Astrocyte of the spinal cord (primary cell): Measurements from ENCODE around the gene ZNF304.

ENCODE experiments used
- DNase-seq: peaks from one replicate; pipeline ENCODE4 v3.0.0; 2011; ENCODE audit warnings: low read depth, low spot score
- H3K4me3 ChIP-seq: 2 replicates; pipeline ENCODE4 v1.5.1; 2011; ENCODE audit warnings: low read depth, mild to moderate bottlenecking, low read length, moderate library complexity
- CTCF ChIP-seq: IDR thresholded peaks from 2 replicates; pipeline ENCODE4 v1.5.1; 2012; ENCODE audit warnings: low read depth, mild to moderate bottlenecking, low read length, inconsistent platforms
- in situ Hi-C: cut with HindIII; loops from 2 replicates; pipeline ENCODE4 v1.10.0; 2017; ENCODE audit warnings: low sequenced_read_pairs

The ZNF304 gene

GRCh38 chr19:57389194-57389729 lies 38.2 kb downstream of the ZNF304 start:
- peak overlapping the region; percentile 97 for H3K4me3 ChIP-seq
- in situ Hi-C loops = no loop called here
- TF ChIP-seq CTCF = no peak
- DNase-seq = no peak

- peak within 1 kb of the TSS; percentile 97 for H3K4me3 ChIP-seq
- in situ Hi-C loops = no loop called here
- TF ChIP-seq CTCF = peak; percentile 19
- peak; percentile 99 for DNase-seq
These were observed 38.9 kb downstream of the ZNF304 start, which contains the start of gene ZNF548 for GRCh38 chr19:57389730-57390598. ZNF548 (plus strand) TSS chr19:57389854; CDS start chr19:57390100, 246 bp downstream.

DNA sequence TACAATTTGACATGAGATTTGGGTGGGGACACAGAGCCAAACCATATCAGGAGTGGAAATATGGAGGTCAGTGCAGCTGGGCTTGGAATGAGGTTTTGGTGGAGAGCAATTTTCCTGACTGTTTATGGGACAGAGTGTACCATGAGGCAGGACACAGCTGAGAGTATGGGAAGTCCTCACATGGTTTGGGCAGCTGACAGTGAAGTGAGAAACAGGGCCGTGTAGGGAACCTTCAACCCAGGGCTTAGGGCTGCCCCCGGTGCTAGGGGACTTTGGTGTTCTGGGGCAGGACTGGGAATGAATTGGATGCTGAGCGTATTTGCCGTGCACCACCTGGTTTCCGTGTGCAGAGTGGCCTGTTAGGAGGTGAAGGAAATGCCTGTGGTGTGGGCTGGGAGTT lies 44.6 kb downstream of the ZNF304 start:
- no peak for DNase-seq
- H3K4me3 ChIP-seq = no peak overlapping the region
- in situ Hi-C loops = no loop called here
- TF ChIP-seq CTCF = no peak

DNA sequence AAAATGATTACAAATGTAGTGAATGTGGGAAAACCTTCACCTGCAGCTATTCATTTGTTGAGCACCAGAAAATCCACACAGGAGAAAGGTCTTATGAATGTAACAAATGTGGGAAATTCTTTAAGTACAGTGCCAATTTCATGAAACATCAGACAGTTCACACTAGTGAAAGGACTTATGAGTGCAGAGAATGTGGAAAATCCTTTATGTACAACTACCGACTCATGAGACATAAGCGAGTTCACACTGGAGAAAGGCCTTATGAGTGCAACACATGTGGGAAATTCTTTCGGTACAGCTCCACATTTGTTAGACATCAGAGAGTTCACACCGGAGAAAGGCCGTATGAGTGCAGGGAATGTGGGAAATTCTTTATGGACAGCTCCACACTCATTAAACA lies 47.8 kb downstream of the ZNF304 start:
- DNase-seq = no peak
- TF ChIP-seq CTCF = no peak
- in situ Hi-C loops = no loop called here
- H3K4me3 ChIP-seq = no peak overlapping the region

- no peak for DNase-seq
- no peak for TF ChIP-seq CTCF
- in situ Hi-C loops = no loop called here
- no peak overlapping the region for H3K4me3 ChIP-seq
These were observed 52.9 kb downstream of the ZNF304 start for GRCh38 chr19:57403737-57404563.

GRCh38 chr19:57406516-57407123 lies 55.5 kb downstream of the ZNF304 start:
- DNase-seq = peak; percentile 22
- in situ Hi-C loops = no loop called here
- H3K4me3 ChIP-seq = no peak overlapping the region
- TF ChIP-seq CTCF = peak; percentile 80
